B cell (primary cell): ENCODE measurements around the gene IPO13. TPM values are rescaled to one million over a fixed set of nuclear protein-coding genes. Genes with fewer than 3 reads are reported as not detected.

Experiments used
- ATAC-seq: fragments of 200-7000 bp; cut with Tn5 transposase; one replicate; pipeline ENCODE4 v1.10.0; 2021; ENCODE audit warnings: low read depth, mild to moderate bottlenecking, moderate number of reproducible peaks, moderate library complexity
- CTCF ChIA-PET: fragments of 350-600 bp; sonication (Branson Sonifier 250); formaldehyde crosslinking; loops from one replicate; lab custom pipeline; 2021; ENCODE audit warnings: antibody characterized with exemption, inconsistent platforms; lab: Charles Lee
- POLR2A ChIA-PET: fragments of 350-600 bp; sonication (Branson Sonifier 250); formaldehyde crosslinking; loops from one replicate; lab custom pipeline; 2021; ENCODE audit warnings: antibody characterized with exemption; lab: Charles Lee
- DNase-seq: peaks from one replicate; pipeline ENCODE4 v3.0.0; 2013
- H2AFZ ChIP-seq: 2 replicates; pipeline ENCODE4 v1.6.1; 2012; ENCODE audit warnings: mild to moderate bottlenecking, low read depth, low read length; ENCODE audit not compliant: insufficient read depth, poor library complexity, severe bottlenecking
- H3K27ac ChIP-seq, 2 donors: 1 replicate in 1 of 2; 2 replicates in 1 of 2; pipeline ENCODE4 v1.5.1; 2012 to 2013; ENCODE audit warnings: low read length in 2 of 2, mild to moderate bottlenecking in 2 of 2, moderate library complexity in 1 of 2
- H3K27me3 ChIP-seq, 4 experiments: fragments of 200-600 bp in 1 of 4; sonication (generic) in 1 of 4; replicated peaks in 1 of 4; 1 replicate in 2 of 4; 2 replicates in 2 of 4; pipeline versions ENCODE4 v1.6.1 to v1.7.0; 2013 to 2016; ENCODE audit warnings: low read length in 3 of 4, mild to moderate bottlenecking in 2 of 4, mixed read lengths in 1 of 4, moderate library complexity in 1 of 4; ENCODE audit not compliant: insufficient read depth in 4 of 4, control insufficient read depth in 3 of 4; ENCODE audit errors: control extremely low read depth in 1 of 4
- H3K36me3 ChIP-seq, 2 experiments: replicated peaks in 1 of 2; 1 replicate in 1 of 2; 2 replicates in 1 of 2; pipeline versions ENCODE4 v1.6.1 to v1.7.1; 2013; ENCODE audit warnings: low read length in 1 of 2; ENCODE audit not compliant: insufficient read depth in 2 of 2, control insufficient read depth in 1 of 2; ENCODE audit errors: control extremely low read depth in 1 of 2, extremely low read depth in 1 of 2
- H3K4me1 ChIP-seq, 2 donors: fragments of 200-600 bp in 1 of 2; sonication (generic) in 1 of 2; 1 replicate in 1 of 2; 2 replicates in 1 of 2; pipeline versions ENCODE4 v1.5.1 to v1.6.1; 2013 to 2017; ENCODE audit warnings: low read length in 2 of 2; ENCODE audit not compliant: control insufficient read depth in 2 of 2, insufficient read depth in 2 of 2
- H3K4me2 ChIP-seq: replicated peaks from 2 replicates; pipeline ENCODE3; 2012; ENCODE audit warnings: mild to moderate bottlenecking, low read depth, low read length; ENCODE audit not compliant: poor library complexity, severe bottlenecking
- H3K4me3 ChIP-seq, 5 experiments: fragments of 200-600 bp in 1 of 5; sonication (generic) in 1 of 5; 1 replicate in 3 of 5; 2 replicates in 2 of 5; pipeline versions ENCODE4 v1.5.1 to v1.7.0; 2011 to 2016; ENCODE audit warnings: low read length in 4 of 5, mild to moderate bottlenecking in 4 of 5, low read depth in 2 of 5, control low read depth in 1 of 5, moderate library complexity in 1 of 5; ENCODE audit not compliant: insufficient read depth in 1 of 5; ENCODE audit errors: control extremely low read depth in 1 of 5, extremely low read depth in 1 of 5
- H3K79me2 ChIP-seq: fragments of 200-600 bp; sonication (generic); one replicate; pipeline ENCODE4 v1.6.0; 2016; ENCODE audit warnings: low read length; ENCODE audit not compliant: control insufficient read depth, insufficient read depth
- H3K9ac ChIP-seq: fragments of 200-600 bp; sonication (generic); 2 replicates; pipeline ENCODE4 v1.6.1; 2017; ENCODE audit warnings: mild to moderate bottlenecking, low read length, moderate library complexity
- H3K9me3 ChIP-seq, 3 donors: one replicate each; pipeline versions ENCODE4 v1.6.1 to v1.7.1; 2013; ENCODE audit warnings: low read length in 2 of 3; ENCODE audit not compliant: control insufficient read depth in 2 of 3, insufficient read depth in 1 of 3; ENCODE audit errors: control extremely low read depth in 1 of 3
- H4K20me1 ChIP-seq: 2 replicates; pipeline ENCODE4 v1.6.0; 2012; ENCODE audit warnings: mild to moderate bottlenecking, low read length; ENCODE audit not compliant: insufficient read depth, control insufficient read depth, poor library complexity, severe bottlenecking
- H3K27ac Mint-ChIP-seq: one replicate; pipeline ENCODE4 v1.8.0; 2021; ENCODE audit warnings: mixed read lengths
- H3K27me3 Mint-ChIP-seq: one replicate; pipeline ENCODE4 v1.8.0; 2021; ENCODE audit warnings: mixed read lengths
- H3K4me1 Mint-ChIP-seq: one replicate; pipeline ENCODE4 v1.8.0; 2021; ENCODE audit warnings: mixed read lengths
- H3K4me3 Mint-ChIP-seq: one replicate; pipeline ENCODE4 v1.8.0; 2021; ENCODE audit warnings: mixed read lengths
- H3K9me3 Mint-ChIP-seq: one replicate; pipeline ENCODE4 v1.8.0; 2022; ENCODE audit warnings: mixed read lengths; ENCODE audit not compliant: insufficient read depth
- CTCF ChIP-seq: fragments of 200-600 bp; IDR thresholded peaks from one replicate; pipeline ENCODE4 v1.8.0; 2022; ENCODE audit warnings: antibody characterized with exemption, mild to moderate bottlenecking
- EZH2 ChIP-seq: IDR thresholded peaks from 2 replicates; pipeline ENCODE4 v1.6.1; 2012; ENCODE audit warnings: borderline replicate concordance, low read depth, mild to moderate bottlenecking, moderate library complexity, low read length; ENCODE audit not compliant: insufficient read depth, poor library complexity, severe bottlenecking
- WGBS: methylation state at CpG from one replicate; pipeline ENCODE4 v1.1.5; 2013; ENCODE audit warnings: missing lambda C conversion rate; ENCODE audit not compliant: insufficient coverage; 5-methylcytosine and 5-hydroxymethylcytosine counted together
- intact Hi-C: fragments of 100-400 bp; cut with micrococcal nuclease; formaldehyde crosslinking; loops from one replicate; pipeline ENCODE4 v1.10.0; 2022
- polyA plus RNA-seq: library from polyadenylated mRNA; depleted of rRNA; stranded (reverse); fragments of >200 nt; gene quantifications from 2 replicates; pipeline ENCODE4 v1.2.3, GENCODE V29; 2012
- total RNA-seq, 2 donors: library from RNA; stranded (reverse); fragments of 120-200 nt in 1 of 2; gene quantifications; 1 replicate in 1 of 2; 2 replicates in 1 of 2; pipeline versions ENCODE4 v1.2.3 to v1.2.4, GENCODE V29; 2013 to 2022

IPO13 gene
- total and polyA plus RNA-seq, 2 donors (not counting 1 experiment from before 2014, with no cell fraction given): 18.7 to 19.7 TPM

GRCh38 chr1:43933386-43934100 lies 13.2 kb upstream of the IPO13 start, which contains the start of gene ARTN:
Gene ARTN (plus strand): TSS chr1:43933801. CDS start chr1:43935657, 1,856 bp downstream.
- Mint-ChIP-seq H3K4me3 (peak within 1 kb of the TSS; percentile 54), H3K27ac (no peak within 1 kb of the TSS), H3K27me3 (peaks cover 26% of the 10 kb centered on the region), H3K9me3 (no peaks in the 10 kb centered on the region), H3K4me1 (peaks cover 21% of the 10 kb centered on the region)
- H3K79me2 ChIP-seq: no peaks in the 10 kb centered on the region
- H3K27ac ChIP-seq: no peak within 1 kb of the TSS
- no peak for ATAC-seq
- peak within 1 kb of the TSS; percentile 44 for H3K9ac ChIP-seq
- peak within 1 kb of the TSS in 2 of 5 experiments; percentile 18 to 27 for H3K4me3 ChIP-seq
- H3K9me3 ChIP-seq: peaks cover 0 to 14% (median 0%) of the 10 kb centered on the region in 3 donors
- no peaks in the 10 kb centered on the region for H4K20me1 ChIP-seq
- ChIA-PET CTCF (interaction anchor here (0.6 to 10.3 kb wide), 14 partner anchors 11 to 707 kb away, joined by 3 to 118 read pairs (median 7); partner anchors contain the start of genes DPH2, IPO13 and PTPRF), POLR2A (interaction anchor here (1.2 kb wide), 1 partner anchor 694 kb away, joined by 3 read pairs; no protein-coding TSS in a partner anchor)
- no peaks in the 10 kb centered on the region for H3K36me3 ChIP-seq
- DNase-seq: peak; percentile 32
- peaks cover 29 to 30% of the 10 kb centered on the region in 2 donors for H3K4me1 ChIP-seq
- WGBS: 5% methylated on average over 42 of the region's 42 CpGs
- H3K27me3 ChIP-seq: peaks cover 0 to 44% (median 26%) of the 10 kb centered on the region in 4 experiments
- no peak for TF ChIP-seq CTCF
- TF ChIP-seq EZH2: no peak
- peak within 1 kb of the TSS; percentile 55 for H2AFZ ChIP-seq
- H3K4me2 ChIP-seq: peak within 1 kb of the TSS; percentile 70
- intact Hi-C loops: loop anchor here (5.0 kb wide), 1 partner anchor 114 kb away; no protein-coding TSS in a partner anchor
